K562 (cell line): ENCODE data around the gene MYLK4. TPM values are rescaled to one million over a fixed set of nuclear protein-coding genes. Genes with fewer than 3 reads are reported as not detected.

Source experiments
- E2F6 ChIP-seq, 2 experiments: IDR thresholded peaks; 2 replicates each; pipeline ENCODE4 v1.6.1; 2011; ENCODE audit warnings: borderline replicate concordance in 1 of 2, control low read depth in 1 of 2, low read depth in 1 of 2, low read length in 1 of 2, mild to moderate bottlenecking in 1 of 2, mixed read lengths in 1 of 2, moderate library complexity in 1 of 2; ENCODE audit not compliant: insufficient read depth in 1 of 2, insufficient read length in 1 of 2, poor library complexity in 1 of 2, severe bottlenecking in 1 of 2; ENCODE audit errors: extremely low read depth in 1 of 2
- MAX ChIP-seq: sonication (generic); formaldehyde crosslinking; IDR thresholded peaks from 2 replicates; pipeline ENCODE4 v1.9.0; 2022; ENCODE audit warnings: mild to moderate bottlenecking, missing genetic modification reagents
- MTA3 ChIP-seq: fragments of 450-650 bp; formaldehyde crosslinking; IDR thresholded peaks from 2 replicates; pipeline ENCODE4 v1.6.1; 2017; ENCODE audit warnings: mild to moderate bottlenecking, borderline replicate concordance
- NONO ChIP-seq, 2 experiments: fragments of 200-400 bp in 1 of 2; fragments of 450-650 bp in 1 of 2; formaldehyde crosslinking in 1 of 2; IDR thresholded peaks; 2 replicates each; pipeline ENCODE4 v1.6.1; 2017; ENCODE audit warnings: low read depth in 2 of 2, mild to moderate bottlenecking in 2 of 2, moderate library complexity in 2 of 2, low read length in 1 of 2
- SP1 ChIP-seq: sonication (generic); formaldehyde crosslinking; IDR thresholded peaks from 2 replicates; pipeline ENCODE4 v1.8.1; 2022; ENCODE audit warnings: mild to moderate bottlenecking, missing genetic modification reagents
- ZNF407 ChIP-seq: fragments of 450-650 bp; IDR thresholded peaks from 2 replicates; pipeline ENCODE4 v1.6.1; 2016; ENCODE audit warnings: low read depth
- ZNF589 ChIP-seq: fragments of 200-800 bp; sonication (Bioruptor generic); IDR thresholded peaks from 2 replicates; pipeline ENCODE4 v1.6.1; 2016; ENCODE audit warnings: low read depth, missing genetic modification characterization, missing compliant biosample characterization
- ZNF740 ChIP-seq, 3 experiments: fragments of 200-800 bp in 1 of 3; sonication (Bioruptor generic) in 1 of 3; sonication (generic) in 1 of 3; formaldehyde crosslinking in 1 of 3; IDR thresholded peaks; 2 replicates each; pipeline versions ENCODE4 v1.6.1 to v1.8.0; 2016 to 2022; ENCODE audit warnings: mild to moderate bottlenecking in 2 of 3, missing compliant biosample characterization in 2 of 3, missing genetic modification characterization in 2 of 3, missing genetic modification reagents in 1 of 3
- polyA plus RNA-seq, 8 experiments: library from polyadenylated mRNA; depleted of rRNA in 4 of 8; stranded (reverse) in 5 of 8; unstranded in 3 of 8; fragments of >200 nt; fragmentation: Nextera tagmentation in 2 of 8; fragmentation: Illumina TruSeq in 1 of 8; extraction: Ambion mirVana in 2 of 8; extraction: Trizol in 1 of 8; gene quantifications; 2 replicates each; pipeline versions ENCODE4 v1.2.1 to v1.2.3, GENCODE V29; 2011 to 2014; ENCODE audit warnings: inconsistent platforms in 1 of 8, missing spikeins in 1 of 8
- total RNA-seq, 7 experiments: library from RNA; depleted of rRNA in 6 of 7; stranded (reverse); fragments of >200 nt in 6 of 7; fragmentation: Illumina TruSeq in 2 of 7; extraction: Trizol in 2 of 7; gene quantifications; 2 replicates each; pipeline versions ENCODE4 v1.2.1 to v1.2.3, GENCODE V29; 2011 to 2021; ENCODE audit warnings: low replicate concordance in 1 of 7

Gene MYLK4
- total and polyA plus RNA-seq, 9 of the 15 experiments (the other 6 are each of a cell fraction or from before 2014, with no cell fraction given): 0.01 to 0.15 (median 0.06) TPM

- TF ChIP-seq ZNF407: peak; percentile 90
- peak; percentile 57; the same call in 1 of the 2 replicates for TF ChIP-seq ZNF740 (CRISPR knock-in tag; IDR thresholded peaks at IDR 0.05)
- no peak for TF ChIP-seq ZNF740 (tag; IDR thresholded peaks at IDR 0.05)
- no peak for TF ChIP-seq ZNF589 (CRISPR knock-in tag)
- 0 out of 4 replicates have a peak, but pooled peaks of 1 of the 2 experiments have one; percentile 71 for TF ChIP-seq NONO (IDR thresholded peaks at IDR 0.05; ENCODE audit: low read depth in 2 of 2, low read length in 1 of 2)
- peak; percentile 56 for TF ChIP-seq MAX (CRISPR knock-in tag)
- peak; percentile 66 for TF ChIP-seq SP1 (CRISPR knock-in tag)
- TF ChIP-seq E2F6 (IDR thresholded peaks at IDR 0.05; ENCODE audit: borderline replicate concordance in 1 of 2, extremely low read depth in 1 of 2, insufficient read depth in 1 of 2, insufficient read length in 1 of 2, low read depth in 1 of 2, low read length in 1 of 2, poor library complexity in 1 of 2, severe bottlenecking in 1 of 2): peak; percentile 39 to 45
- TF ChIP-seq MTA3: 0 out of 2 replicates have a peak, but pooled peaks have one; percentile 72
Observed at GRCh38 chr6:2765896-2766766, 15.4 kb upstream of the MYLK4 start (continued).
